Heart right ventricle (tissue), 16 donors: ENCODE results near the gene ATP1A2. TPM values are rescaled to one million over a fixed set of nuclear protein-coding genes. Genes with fewer than 3 reads are reported as not detected.

Source experiments
- ATAC-seq, 8 donors: fragments of 200-7000 bp; cut with Tn5 transposase; one replicate each; pipeline ENCODE4 v1.9.1; 2020; ENCODE audit warnings: mild to moderate bottlenecking in 8 of 8, moderate library complexity in 8 of 8, moderate number of reproducible peaks in 1 of 8
- DNase-seq, 2 donors: peaks; one replicate each; pipeline ENCODE4 v3.0.0-alpha.2; 2020
- H3K27ac ChIP-seq, 10 donors: fragments of 200-600 bp; sonication (generic) in 2 of 10; one replicate each; pipeline versions ENCODE4 v1.5.0 to v1.8.0; 2020 to 2022; ENCODE audit warnings: mild to moderate bottlenecking in 3 of 10
- H3K27me3 ChIP-seq, 7 donors: fragments of 200-600 bp; one replicate each; pipeline ENCODE4 v1.8.0; 2021 to 2022; ENCODE audit warnings: mild to moderate bottlenecking in 2 of 7
- H3K36me3 ChIP-seq, 9 donors: fragments of 200-600 bp; sonication (generic) in 1 of 9; one replicate each; pipeline versions ENCODE4 v1.5.0 to v1.8.0; 2020 to 2022; ENCODE audit warnings: mild to moderate bottlenecking in 2 of 9
- H3K4me1 ChIP-seq, 9 donors: fragments of 200-600 bp; sonication (generic) in 1 of 9; one replicate each; pipeline versions ENCODE4 v1.5.0 to v1.8.0; 2020 to 2022; ENCODE audit warnings: mild to moderate bottlenecking in 4 of 9
- H3K4me3 ChIP-seq, 10 donors: fragments of 200-600 bp; sonication (generic) in 2 of 10; one replicate each; pipeline versions ENCODE4 v1.5.0 to v1.8.0; 2020 to 2022; ENCODE audit warnings: mild to moderate bottlenecking in 7 of 10, moderate library complexity in 2 of 10
- H3K9me3 ChIP-seq, 11 donors: fragments of 200-600 bp in 10 of 11; sonication (generic) in 2 of 11; one replicate each; pipeline versions ENCODE4 v1.5.0 to v1.8.0; 2013 to 2022; ENCODE audit warnings: mild to moderate bottlenecking in 2 of 11, control low read depth in 1 of 11, moderate library complexity in 1 of 11
- WGBS, 2 donors: extraction: QIAGEN DNeasy Blood & Tissue Kit; methylation state at CpG; one replicate each; pipeline ENCODE4 v1.1.7; 2013; ENCODE audit warnings: inconsistent platforms in 1 of 2; 5-methylcytosine and 5-hydroxymethylcytosine counted together
- intact Hi-C, 10 donors: fragments of 100-400 bp; cut with DNase I; formaldehyde crosslinking; loops; one replicate each; pipeline versions ENCODE4 v1.11.1 to v1.14.2; 2022
- polyA plus RNA-seq, 2 donors: library from polyadenylated mRNA; stranded (reverse); fragments of 200-250 nt; gene quantifications; one replicate each; pipeline ENCODE4 v1.2.3, GENCODE V29; 2013
- total RNA-seq, 10 donors: library from RNA; stranded (reverse); fragmentation: NEBNext Ultra II Directional in 3 of 10; extraction: Animal tissue kit (Norgen Biotek cat#: 25700) in 3 of 10; gene quantifications; one replicate each; pipeline versions ENCODE4 v1.2.1 to v1.2.4, GENCODE V29; 2021 to 2023
- TF ChIP-seq, protein P1 (sequence below), 9 donors: fragments of 200-600 bp; sonication (generic) in 2 of 9; IDR thresholded peaks; one replicate each; pipeline versions ENCODE4 v1.5.0 to v1.8.0; 2021 to 2022; ENCODE audit warnings: antibody characterized with exemption in 9 of 9, mild to moderate bottlenecking in 5 of 9, moderate library complexity in 1 of 9
- donor health status: Arrhythmogenic right ventricular cardiomyopathy.
- donor health status: ischemic (EF 13 %, LVEDD 7.1; RV severe dilation, severe dysfunction).
- donor health status: healthy with polysubstance abuse.
- donor health status: DM: no; HTN: yes; CAD: no.
- donor health status: DM: no; HTN: no; CAD: no.
- donor health status: ischemic (EF 25% LVEDD 6.9; RV normal size, moderate dysfunction).
- donor health status: ischemic (EF 25% LVEDD 5.7; RV mildly dilated, moderate dysfunction).
- donor health status: healthy.
- donor health status: DM: yes; HTN: yes; CAD: no.
- donor health status: Ischemic cardiomyopathy.
- donor health status: ischemic (EF 35%, LVEDD 5.7; RV mildly dilated, moderate dysfunction).
- donor health status: nonischemic (EF 11% LVEDD 7.7; RV severe dilation, severe dysfunction).
- donor health status: DM: yes; HTN: yes; CAD: no.
- donor health status: PGD.
- donor health status: ischemic (EF 29% LVEDD 5.4; RV normal size, mild dysfunction).
- donor health status: nonischemic (EF 23%, LVEDD 6.1; RV moderate dilation, normal function).

Gene ATP1A2
- total and polyA plus RNA-seq, 12 donors, result 14.2 to 342 (median 190) TPM

DNA sequence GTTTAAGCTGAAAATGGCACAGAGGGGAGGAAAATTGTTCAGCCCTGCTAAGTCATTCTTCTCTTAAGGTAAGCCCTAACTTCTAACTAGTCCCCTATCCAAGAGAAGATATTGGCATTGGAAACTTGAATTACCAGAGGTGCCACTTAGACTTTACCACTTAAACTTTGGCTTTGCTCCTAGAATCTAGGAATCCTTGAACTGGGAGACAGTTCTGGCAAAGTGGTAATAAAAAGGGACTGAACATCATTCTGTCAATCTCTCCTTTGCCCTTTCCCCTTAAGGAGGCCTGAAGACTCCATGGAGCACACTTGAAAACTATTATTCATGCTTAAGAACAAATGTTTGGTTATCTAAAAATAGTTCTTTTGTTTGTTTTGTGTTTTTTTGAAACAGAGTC lies 44.3 kb downstream of the ATP1A2 start:
- DNase-seq (no peak), ATAC-seq (peak in 5 of 8 donors; percentile 12 to 59 (median 40))
- Histone ChIP-seq H3K27ac (peak overlapping the region in 2 of 10 donors; percentile 4 to 12), H3K9me3 (no peaks in the 10 kb centered on the region), H3K27me3 (no peaks in the 10 kb centered on the region), H3K4me3 (no peak overlapping the region), H3K4me1 (peaks cover 0 to 5% (median 0%) of the 10 kb centered on the region in 9 donors), H3K36me3 (no peaks in the 10 kb centered on the region)
- intact Hi-C loops, result no loop called here
- TF ChIP-seq, protein P1, sequence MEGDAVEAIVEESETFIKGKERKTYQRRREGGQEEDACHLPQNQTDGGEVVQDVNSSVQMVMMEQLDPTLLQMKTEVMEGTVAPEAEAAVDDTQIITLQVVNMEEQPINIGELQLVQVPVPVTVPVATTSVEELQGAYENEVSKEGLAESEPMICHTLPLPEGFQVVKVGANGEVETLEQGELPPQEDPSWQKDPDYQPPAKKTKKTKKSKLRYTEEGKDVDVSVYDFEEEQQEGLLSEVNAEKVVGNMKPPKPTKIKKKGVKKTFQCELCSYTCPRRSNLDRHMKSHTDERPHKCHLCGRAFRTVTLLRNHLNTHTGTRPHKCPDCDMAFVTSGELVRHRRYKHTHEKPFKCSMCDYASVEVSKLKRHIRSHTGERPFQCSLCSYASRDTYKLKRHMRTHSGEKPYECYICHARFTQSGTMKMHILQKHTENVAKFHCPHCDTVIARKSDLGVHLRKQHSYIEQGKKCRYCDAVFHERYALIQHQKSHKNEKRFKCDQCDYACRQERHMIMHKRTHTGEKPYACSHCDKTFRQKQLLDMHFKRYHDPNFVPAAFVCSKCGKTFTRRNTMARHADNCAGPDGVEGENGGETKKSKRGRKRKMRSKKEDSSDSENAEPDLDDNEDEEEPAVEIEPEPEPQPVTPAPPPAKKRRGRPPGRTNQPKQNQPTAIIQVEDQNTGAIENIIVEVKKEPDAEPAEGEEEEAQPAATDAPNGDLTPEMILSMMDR (IDR thresholded peaks at IDR 0.05), result no peak

DNA sequence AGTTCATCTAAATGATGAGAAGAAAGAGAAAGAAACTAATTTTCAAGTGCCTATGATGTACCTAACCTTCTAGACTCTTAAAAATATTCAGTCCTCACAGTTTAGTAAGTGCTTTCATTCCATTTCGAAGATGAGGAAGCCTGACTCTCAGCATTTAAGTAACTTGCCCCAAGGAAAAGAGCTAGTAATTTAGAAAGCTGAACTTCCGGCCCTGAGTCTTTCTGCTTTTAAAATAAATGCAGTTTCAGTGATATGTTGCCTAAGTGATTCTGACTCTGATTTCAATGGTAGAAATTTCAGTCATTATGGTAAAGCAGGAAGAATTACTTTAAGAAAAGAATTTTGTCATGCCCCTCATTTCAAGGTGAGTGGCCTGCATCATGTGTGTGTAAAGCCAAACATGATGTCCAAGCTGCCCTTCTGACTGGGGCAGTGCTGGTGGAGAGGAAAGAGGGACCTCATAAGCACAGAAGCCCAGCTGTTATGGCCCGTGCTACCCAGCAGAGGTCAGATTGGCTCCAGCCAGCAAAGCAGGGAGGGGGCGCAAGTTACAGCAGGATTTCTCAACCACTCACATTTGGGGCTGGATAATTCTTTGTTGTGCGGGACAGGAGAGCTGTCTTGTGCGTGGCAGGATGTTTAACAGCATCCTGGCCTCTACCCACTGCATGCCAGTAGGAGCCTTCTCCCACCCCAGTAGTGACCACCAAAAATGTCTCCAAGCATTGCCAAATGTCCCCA lies 46.6 kb downstream of the ATP1A2 start:
- intact Hi-C loops, result no loop called here
- Histone ChIP-seq H3K9me3 (no peaks in the 10 kb centered on the region), H3K4me3 (no peak overlapping the region), H3K4me1 (peaks cover 0 to 5% (median 0%) of the 10 kb centered on the region in 9 donors), H3K36me3 (no peaks in the 10 kb centered on the region), H3K27me3 (no peaks in the 10 kb centered on the region), H3K27ac (no peak overlapping the region)
- 52 to 59% methylated on average over 6 of the region's 6 CpGs for WGBS, 2 donors
- ATAC-seq (peak in 7 of 8 donors; percentile 28 to 80 (median 67)), DNase-seq (peak in 1 of 2 donors; percentile 16)
- TF ChIP-seq, protein P1 (IDR thresholded peaks at IDR 0.05), result peak in 8 of 9 donors; percentile 20 to 66 (median 50)

DNA sequence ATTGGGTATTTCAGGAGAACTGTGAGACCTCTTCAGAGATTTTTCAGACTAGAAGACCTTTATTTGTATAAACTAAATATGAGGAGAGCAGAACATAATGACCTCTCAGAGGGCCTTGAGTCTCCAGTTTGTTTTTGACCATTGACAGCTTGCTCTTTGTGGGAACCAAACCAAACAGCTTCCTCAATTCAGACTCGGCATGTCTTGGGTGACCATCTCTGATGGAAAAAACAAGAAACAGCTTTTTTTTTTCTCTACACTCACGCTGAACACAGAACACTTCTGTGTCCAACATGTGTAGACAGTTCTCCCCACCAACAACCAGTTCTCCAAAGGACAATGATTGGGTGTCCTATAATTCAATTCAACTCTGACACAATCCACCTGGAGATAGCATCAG lies 47.4 kb downstream of the ATP1A2 start:
- no peak overlapping the region for H3K27ac ChIP-seq
- peaks cover 0 to 5% (median 0%) of the 10 kb centered on the region in 9 donors for H3K4me1 ChIP-seq
- H3K4me3 ChIP-seq, result no peak overlapping the region
- no peaks in the 10 kb centered on the region for H3K36me3 ChIP-seq
- intact Hi-C loops, result no loop called here
- no peaks in the 10 kb centered on the region for H3K9me3 ChIP-seq
- H3K27me3 ChIP-seq, result no peaks in the 10 kb centered on the region
- ATAC-seq (no peak), DNase-seq (no peak)
- TF ChIP-seq, protein P1 (IDR thresholded peaks at IDR 0.05), result no peak
- WGBS, 2 donors, result 79 to 81% methylated on average over 2 of the region's 2 CpGs

DNA sequence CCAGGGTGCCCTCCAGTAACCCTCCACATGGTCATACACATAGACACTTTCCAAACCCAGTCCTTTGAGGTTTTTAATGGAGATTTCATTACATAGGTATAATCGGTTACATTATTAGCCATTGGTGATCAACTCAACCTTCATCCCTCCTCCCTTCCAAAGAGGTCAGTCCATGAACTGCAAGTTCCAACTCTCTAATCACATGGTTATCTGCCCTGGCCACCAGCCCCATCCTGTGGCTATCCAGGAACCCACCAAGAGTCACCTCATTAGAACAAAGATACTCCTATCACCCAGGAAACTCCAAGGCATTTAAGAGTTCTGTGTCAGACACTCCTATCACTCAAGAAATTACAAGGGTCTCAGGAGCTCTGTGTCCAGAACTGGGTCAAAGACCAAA lies 48.1 kb downstream of the ATP1A2 start:
- TF ChIP-seq, protein P1 (IDR thresholded peaks at IDR 0.05), result no peak
- no peak for ATAC-seq
- 93 to 100% methylated on average over 1 of the region's 1 CpG for WGBS, 2 donors
- intact Hi-C loops, result no loop called here
- Histone ChIP-seq H3K27ac (no peak overlapping the region), H3K27me3 (no peaks in the 10 kb centered on the region), H3K4me3 (no peak overlapping the region), H3K9me3 (no peaks in the 10 kb centered on the region), H3K4me1 (peaks cover 0 to 7% (median 0%) of the 10 kb centered on the region in 9 donors), H3K36me3 (no peaks in the 10 kb centered on the region)
- DNase-seq, result no peak
